Prostate gland (tissue), 2 donors: Measurements from ENCODE around the gene AK3. TPM values are rescaled to one million over a fixed set of nuclear protein-coding genes. Genes with fewer than 3 reads are reported as not detected.

Source experiments
- DNase-seq: peaks from one replicate; pipeline ENCODE4 v3.0.0-alpha.2; 2019; ENCODE audit warnings: low spot score
- H3K27ac ChIP-seq, 2 donors: fragments of 200-600 bp; sonication (generic); 2 replicates each; pipeline ENCODE4 v1.5.1; 2017 to 2019
- H3K27me3 ChIP-seq: fragments of 200-600 bp; sonication (generic); replicated peaks from 2 replicates; pipeline ENCODE4 v1.5.1; 2019; ENCODE audit not compliant: insufficient read depth
- H3K36me3 ChIP-seq, 2 donors: fragments of 200-600 bp; sonication (generic); 1 replicate in 1 of 2; 2 replicates in 1 of 2; pipeline versions ENCODE4 v1.5.1 to v1.8.1; 2017 to 2019
- H3K4me1 ChIP-seq: fragments of 200-600 bp; sonication (generic); replicated peaks from 2 replicates; pipeline ENCODE4 v1.5.1; 2019
- H3K4me3 ChIP-seq, 2 donors: fragments of 200-600 bp; sonication (generic); 2 replicates each; pipeline ENCODE4 v1.5.1; 2017 to 2019
- H3K9me3 ChIP-seq: fragments of 200-600 bp; sonication (generic); 2 replicates; pipeline ENCODE4 v1.5.1; 2017
- CTCF ChIP-seq, 4 experiments: fragments of 200-600 bp in 2 of 4; fragments of 450-650 bp in 2 of 4; sonication (generic) in 2 of 4; IDR thresholded peaks; 1 replicate in 3 of 4; 2 replicates in 1 of 4; pipeline ENCODE4 v1.5.1; 2016 to 2019; ENCODE audit warnings: antibody characterized with exemption in 4 of 4, mild to moderate bottlenecking in 2 of 4, moderate library complexity in 2 of 4
- POLR2A ChIP-seq: fragments of 450-650 bp; IDR thresholded peaks from one replicate; pipeline ENCODE4 v1.6.1; 2016; ENCODE audit warnings: antibody characterized with exemption, mild to moderate bottlenecking
- POLR2AphosphoS5 ChIP-seq: sonication (generic); formaldehyde crosslinking; IDR thresholded peaks from one replicate; pipeline ENCODE4 v1.6.1; 2017; ENCODE audit warnings: antibody characterized with exemption
- WGBS: methylation state at CpG from one replicate; pipeline ENCODE4 v1.1.5; 2018; 5-methylcytosine and 5-hydroxymethylcytosine counted together
- intact Hi-C: fragments of 100-400 bp; cut with DNase I; formaldehyde crosslinking; loops from one replicate; pipeline ENCODE4 v1.14.2; 2022
- total RNA-seq, 2 donors: library from RNA; depleted of rRNA; stranded (reverse); fragments of >200 nt; gene quantifications; one replicate each; pipeline ENCODE4 v1.1.0, GENCODE V29; 2016

The AK3 gene
- total RNA-seq, 2 donors from 2014 or later, result 44.8 to 74.3 TPM

DNA sequence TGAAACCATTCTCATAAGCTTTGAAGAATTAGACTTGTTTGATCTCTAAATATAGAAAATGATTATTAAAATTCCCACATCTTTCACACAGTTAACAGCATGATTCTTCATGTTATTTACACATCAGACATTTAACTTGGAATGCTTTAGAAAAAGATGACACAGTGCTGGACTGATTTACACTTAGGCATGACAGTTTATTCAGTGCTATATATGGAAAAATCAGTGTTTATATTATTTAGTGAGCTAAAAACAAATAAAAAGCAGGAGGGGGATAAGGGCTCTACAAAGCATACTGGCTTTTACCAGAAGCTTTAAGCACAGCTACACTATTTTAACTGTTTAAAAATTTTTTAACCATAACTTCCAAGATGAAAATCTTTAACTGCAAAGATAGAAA lies 31.6 kb downstream of the AK3 start:
- H3K36me3 ChIP-seq, result no peaks in the 10 kb centered on the region
- intact Hi-C loops, result no loop called here
- H3K4me1 ChIP-seq, result no peaks in the 10 kb centered on the region
- no peak for DNase-seq
- H3K27me3 ChIP-seq, result no peaks in the 10 kb centered on the region
- no peaks in the 10 kb centered on the region for H3K9me3 ChIP-seq
- no peak overlapping the region for H3K27ac ChIP-seq
- TF ChIP-seq POLR2AphosphoS5 (no peak), CTCF (IDR thresholded peaks at IDR 0.05) (no peak), POLR2A (no peak)
- no peak overlapping the region for H3K4me3 ChIP-seq

DNA sequence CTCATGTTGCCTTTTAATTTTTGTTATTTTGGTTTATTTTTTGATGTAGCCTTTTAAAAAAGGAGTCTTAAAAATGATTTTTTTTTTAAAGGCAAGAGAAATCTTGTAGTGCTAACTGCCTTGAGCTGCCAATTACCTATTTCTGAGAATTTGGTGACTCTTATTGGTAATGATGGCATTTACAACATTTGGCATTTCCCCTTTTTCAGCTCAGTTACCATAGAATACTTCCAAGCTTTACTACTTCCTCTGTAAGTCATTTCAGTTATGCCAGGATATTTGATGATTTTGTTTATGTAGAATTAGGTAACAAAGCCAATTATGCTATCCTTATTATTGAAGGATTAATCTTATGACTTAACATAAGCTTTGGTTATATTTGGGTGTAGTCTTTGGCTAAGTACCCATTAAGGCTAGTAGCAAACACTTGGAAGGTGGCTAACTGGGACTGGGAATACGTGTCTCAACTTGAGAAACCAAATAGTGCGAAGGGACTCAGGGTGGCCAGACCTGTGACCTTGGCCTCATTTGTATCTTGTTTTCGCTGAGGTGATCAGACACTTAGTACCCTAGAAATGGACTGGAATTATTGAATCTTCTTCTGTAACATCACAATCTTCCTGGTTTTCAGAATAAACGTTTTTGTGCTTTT lies 33.9 kb downstream of the AK3 start:
- WGBS, result 82% methylated on average over 4 of the region's 4 CpGs
- TF ChIP-seq POLR2AphosphoS5, result no peak
- no peak for TF ChIP-seq CTCF (IDR thresholded peaks at IDR 0.05)
- no peak for TF ChIP-seq POLR2A
- DNase-seq, result no peak
- Histone ChIP-seq H3K4me1 (no peaks in the 10 kb centered on the region), H3K4me3 (no peak overlapping the region), H3K9me3 (no peaks in the 10 kb centered on the region), H3K27ac (no peak overlapping the region), H3K27me3 (no peaks in the 10 kb centered on the region), H3K36me3 (no peaks in the 10 kb centered on the region)
- intact Hi-C loops, result no loop called here

GRCh38 chr9:4706021-4706420 lies 35.0 kb downstream of the AK3 start:
- H3K27ac ChIP-seq, result no peak overlapping the region
- intact Hi-C loops, result no loop called here
- DNase-seq, result no peak
- H3K27me3 ChIP-seq, result no peaks in the 10 kb centered on the region
- WGBS, result 26% methylated on average over 2 of the region's 2 CpGs
- no peaks in the 10 kb centered on the region for H3K4me1 ChIP-seq
- no peaks in the 10 kb centered on the region for H3K9me3 ChIP-seq
- no peak overlapping the region for H3K4me3 ChIP-seq
- TF ChIP-seq POLR2AphosphoS5, result no peak
- TF ChIP-seq POLR2A, result no peak
- TF ChIP-seq CTCF (IDR thresholded peaks at IDR 0.05), result no peak
- no peaks in the 10 kb centered on the region for H3K36me3 ChIP-seq

GRCh38 chr9:4704129-4704528 lies 36.9 kb downstream of the AK3 start:
- intact Hi-C loops, result no loop called here
- Histone ChIP-seq H3K27ac (no peak overlapping the region), H3K4me3 (no peak overlapping the region), H3K4me1 (no peaks in the 10 kb centered on the region), H3K36me3 (no peaks in the 10 kb centered on the region), H3K27me3 (no peaks in the 10 kb centered on the region), H3K9me3 (no peaks in the 10 kb centered on the region)
- TF ChIP-seq CTCF (IDR thresholded peaks at IDR 0.05) (no peak), POLR2AphosphoS5 (no peak), POLR2A (no peak)
- WGBS, result 93% methylated on average over 2 of the region's 2 CpGs
- no peak for DNase-seq

GRCh38 chr9:4701526-4701925 lies 39.5 kb downstream of the AK3 start:
- Histone ChIP-seq H3K27me3 (no peaks in the 10 kb centered on the region), H3K4me1 (no peaks in the 10 kb centered on the region), H3K4me3 (no peak overlapping the region), H3K27ac (no peak overlapping the region), H3K36me3 (no peaks in the 10 kb centered on the region), H3K9me3 (no peaks in the 10 kb centered on the region)
- intact Hi-C loops, result no loop called here
- DNase-seq, result no peak
- no peak for TF ChIP-seq POLR2AphosphoS5
- no peak for TF ChIP-seq POLR2A
- TF ChIP-seq CTCF (IDR thresholded peaks at IDR 0.05), result no peak
- 29% methylated on average over 1 of the region's 1 CpG for WGBS
